Esophagus muscularis mucosa (tissue), 4 donors: Measurements from ENCODE around the gene TENM3.
"Not testable (repeated sequence)": the region's sequence is repeated elsewhere in the genome, so short reads cannot be mapped to it uniquely, and the experiment has no call there.

Source experiments
- CTCF ChIP-seq, 3 experiments: fragments of 200-600 bp in 2 of 3; fragments of 450-650 bp in 1 of 3; sonication (generic) in 2 of 3; IDR thresholded peaks; one replicate each; pipeline ENCODE4 v1.5.1; 2017 to 2019; ENCODE audit warnings: antibody characterized with exemption in 3 of 3, mild to moderate bottlenecking in 2 of 3, moderate library complexity in 1 of 3
- EP300 ChIP-seq: sonication (generic); formaldehyde crosslinking; IDR thresholded peaks from one replicate; pipeline ENCODE4 v1.6.1; 2017; ENCODE audit warnings: antibody characterized with exemption
- POLR2AphosphoS5 ChIP-seq, 2 donors: sonication (generic); formaldehyde crosslinking; IDR thresholded peaks; one replicate each; pipeline ENCODE4 v1.6.1; 2017; ENCODE audit warnings: antibody characterized with exemption in 2 of 2

- not testable (repeated sequence) for TF ChIP-seq CTCF (IDR thresholded peaks at IDR 0.05); POLR2AphosphoS5 (IDR thresholded peaks at IDR 0.05); EP300
Measured at GRCh38 chr4:182242260-182242659, 942 bp upstream of the TENM3 start.
